ENCODE data around the gene TMEM147.
A peak's percentile ranks its signal among the peaks of the same experiment; 100 is the strongest.

Gene TMEM147

GRCh38 chr19:35549174-35549788, 3.9 kb downstream of the TMEM147 start:
- DNase-seq (ENCODE audit: low spot score): peak; percentile 85

DNA sequence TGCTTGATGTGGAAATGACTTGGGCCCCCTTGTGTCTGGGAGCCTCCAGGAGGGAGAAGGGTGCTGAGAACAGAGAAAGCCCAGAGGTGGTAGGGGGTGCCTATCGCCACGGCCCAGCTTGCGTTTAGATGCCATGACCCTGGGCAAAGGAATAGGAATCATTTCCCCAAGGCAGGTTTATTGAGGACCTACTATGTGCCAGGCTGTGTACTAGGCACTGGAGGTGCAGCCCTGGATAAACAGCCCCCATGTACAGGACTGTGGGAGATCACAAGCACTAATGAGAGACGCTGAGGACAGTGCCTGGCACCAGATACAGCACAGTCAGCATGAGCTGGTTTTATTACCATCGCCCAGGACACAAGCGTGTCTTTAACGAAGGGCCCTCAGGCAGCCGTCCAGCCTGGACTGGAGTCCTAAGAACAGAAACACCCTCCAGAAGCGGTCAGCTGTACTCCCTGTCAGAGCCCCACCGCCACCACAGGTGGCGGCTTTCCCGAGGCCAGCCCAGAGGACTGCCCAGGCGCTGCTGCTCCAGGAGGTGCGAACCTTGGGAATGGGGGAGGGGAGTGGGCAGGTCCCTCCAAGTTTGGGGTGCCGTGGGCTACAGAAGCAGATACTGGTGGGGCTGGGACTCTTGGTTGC, 4.6 kb downstream of the TMEM147 start:
- no peak for DNase-seq (ENCODE audit: low spot score)

GRCh38 chr19:35551091-35551810, 5.8 kb downstream of the TMEM147 start:
- DNase-seq (ENCODE audit: low spot score): no peak

- no peak for DNase-seq (ENCODE audit: low spot score)
These were observed 7.3 kb downstream of the TMEM147 start for GRCh38 chr19:35552534-35553384.

GRCh38 chr19:35553385-35554000, 8.1 kb downstream of the TMEM147 start:
- DNase-seq (ENCODE audit: low spot score): no peak

GRCh38 chr19:35554076-35554475, 8.7 kb downstream of the TMEM147 start:
- no peak for DNase-seq (ENCODE audit: low spot score)

DNA sequence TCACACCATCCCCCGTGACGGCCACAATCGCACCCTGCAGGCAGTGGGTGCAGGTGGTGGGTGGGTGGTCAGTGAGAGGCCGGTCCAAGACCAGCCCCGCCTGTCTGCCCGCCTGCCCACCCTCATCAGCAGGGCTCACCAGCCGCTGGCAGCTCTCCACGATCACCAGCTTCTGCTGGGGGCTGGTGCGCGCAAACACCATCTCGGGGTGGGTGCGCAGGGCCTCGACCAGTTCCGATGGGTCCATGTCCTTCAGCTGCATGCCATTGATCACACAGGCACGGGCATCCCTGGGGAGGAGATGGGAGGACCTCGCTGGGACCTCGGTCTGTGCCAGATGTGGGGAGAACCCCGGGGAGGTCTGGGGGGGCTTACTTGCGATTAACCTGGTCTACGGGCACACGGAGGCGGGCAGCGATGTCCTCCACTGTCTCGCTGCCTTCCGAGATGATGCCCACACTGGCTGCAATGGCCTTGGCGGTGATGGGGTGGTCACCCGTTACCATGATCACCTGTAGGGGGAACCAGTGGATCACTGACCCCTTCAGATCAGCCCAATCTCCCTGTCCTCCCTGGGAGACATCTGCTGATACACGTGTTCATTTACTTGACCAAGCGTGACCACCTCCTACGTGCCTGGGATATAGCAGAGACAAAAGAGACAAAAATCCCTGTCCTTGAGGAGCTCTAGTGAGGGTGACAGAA, 10.0 kb downstream of the TMEM147 start:
- DNase-seq (ENCODE audit: low spot score): peak; percentile 79

GRCh38 chr19:35556025-35556590, 10.7 kb downstream of the TMEM147 start:
- DNase-seq (ENCODE audit: low spot score): no peak

- DNase-seq (ENCODE audit: low spot score): no peak
These were observed 11.6 kb downstream of the TMEM147 start for GRCh38 chr19:35556846-35557538.

DNA sequence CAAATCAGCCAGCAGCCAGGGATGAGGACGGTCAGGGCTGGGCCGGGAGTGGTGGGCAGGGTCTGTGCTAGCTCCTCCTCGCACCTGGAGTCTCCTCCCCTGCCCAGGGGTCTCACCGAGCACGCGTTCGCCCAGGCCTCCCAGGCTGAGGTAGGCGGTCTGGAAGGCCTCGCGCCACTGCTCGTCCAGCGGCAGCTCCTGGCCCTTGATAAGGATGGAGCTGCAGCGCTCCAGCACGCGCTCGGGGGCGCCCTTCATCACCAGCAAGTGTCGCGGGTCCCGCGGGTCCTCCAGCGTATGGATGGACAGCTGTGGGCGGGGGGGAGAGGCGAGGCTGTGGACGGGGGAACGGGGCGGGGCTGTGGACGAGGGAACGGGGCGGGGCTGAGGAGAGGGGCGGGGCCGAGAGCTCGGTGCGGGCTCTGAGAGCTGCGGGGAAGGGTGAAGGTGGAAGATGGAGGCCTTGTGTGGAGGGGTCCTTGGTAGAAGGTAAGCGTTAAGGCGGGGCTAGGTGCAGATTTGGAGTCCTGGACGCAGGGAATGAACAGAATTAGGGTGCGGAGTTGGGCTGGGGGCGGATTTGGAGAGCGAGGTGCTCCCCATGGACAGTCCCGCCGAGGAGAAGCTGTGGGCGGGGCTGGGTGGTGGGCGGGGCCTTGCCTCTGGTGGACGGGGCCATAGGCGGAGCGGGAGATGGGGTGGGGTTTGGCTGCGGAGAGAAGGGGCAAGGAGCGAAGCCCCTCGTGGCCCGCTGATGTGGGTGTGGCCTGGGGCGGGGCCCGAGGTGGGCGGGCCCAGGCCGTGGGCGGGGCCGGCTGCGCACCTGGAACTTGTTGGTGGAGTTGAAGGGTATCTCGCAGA, 12.3 kb downstream of the TMEM147 start:
- DNase-seq (ENCODE audit: low spot score): no peak

- no peak for DNase-seq (ENCODE audit: low spot score)
These were observed 13.2 kb downstream of the TMEM147 start for GRCh38 chr19:35558400-35559280.

DNA sequence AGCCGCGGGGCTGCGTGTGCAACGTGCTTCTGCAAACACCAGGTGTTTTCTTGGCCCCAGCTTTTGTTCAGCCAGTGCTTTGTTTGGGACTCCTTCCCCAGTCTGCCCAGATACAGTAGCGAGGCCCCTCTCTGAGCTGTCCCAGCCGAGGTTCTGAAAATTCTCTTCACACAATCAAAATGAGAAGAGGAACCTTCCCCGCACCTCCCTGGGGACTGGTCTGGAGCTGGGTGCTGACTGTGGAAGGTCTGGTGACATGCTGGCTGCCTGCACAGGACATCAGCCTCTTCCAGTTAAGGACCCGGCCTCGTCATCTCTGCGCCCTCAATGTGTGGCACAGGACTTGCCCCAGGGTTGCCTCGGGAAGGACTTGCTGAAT, 13.8 kb downstream of the TMEM147 start:
- no peak for DNase-seq (ENCODE audit: low spot score)

- DNase-seq (ENCODE audit: low spot score): no peak
These were observed 14.4 kb downstream of the TMEM147 start for GRCh38 chr19:35559781-35560180.

GRCh38 chr19:35560271-35560670, 14.8 kb downstream of the TMEM147 start:
- DNase-seq (ENCODE audit: low spot score): no peak

GRCh38 chr19:35560677-35561076, 15.3 kb downstream of the TMEM147 start:
- DNase-seq (ENCODE audit: low spot score): peak; percentile 43

DNA sequence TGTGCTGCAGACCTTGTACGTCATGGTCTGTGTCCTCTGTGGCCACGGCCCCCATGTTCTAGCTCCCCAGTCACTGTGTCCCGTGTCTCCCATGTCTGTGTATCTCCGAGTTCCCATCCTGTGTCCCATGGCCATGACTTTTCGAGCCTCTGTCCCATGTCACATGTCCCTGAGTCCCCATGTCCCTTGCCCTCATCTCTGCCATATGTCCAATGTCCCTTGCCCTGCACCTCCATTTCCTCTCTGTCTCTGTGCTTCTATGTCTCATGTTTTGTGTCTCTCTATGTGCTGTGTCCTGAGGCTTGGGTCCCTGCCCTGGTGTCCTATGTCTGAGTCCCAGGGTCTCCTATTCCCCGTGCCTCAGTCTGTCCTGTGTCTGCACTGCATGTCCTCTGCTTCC, 16.0 kb downstream of the TMEM147 start:
- DNase-seq (ENCODE audit: low spot score): no peak

DNA sequence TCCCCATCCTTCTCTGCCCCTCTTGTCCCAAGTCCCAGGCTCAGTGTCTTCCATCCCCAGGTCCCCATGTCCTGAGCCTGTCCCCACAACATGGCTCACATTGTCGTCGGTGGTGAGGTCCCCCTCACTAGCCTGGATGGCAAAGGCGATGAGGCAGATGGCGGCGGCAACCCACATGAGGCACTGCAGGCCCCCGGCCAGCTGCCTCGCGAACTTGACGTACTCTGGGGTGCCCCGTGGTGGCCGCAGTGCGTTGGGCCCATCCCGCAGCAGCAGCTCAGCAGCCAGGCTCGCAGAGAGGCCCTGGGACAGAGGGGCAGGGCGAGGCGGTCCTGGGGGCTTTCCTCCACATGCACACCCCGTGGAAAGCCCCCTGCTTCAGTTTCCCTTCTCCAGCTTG, 16.9 kb downstream of the TMEM147 start:
- no peak for DNase-seq (ENCODE audit: low spot score)

DNA sequence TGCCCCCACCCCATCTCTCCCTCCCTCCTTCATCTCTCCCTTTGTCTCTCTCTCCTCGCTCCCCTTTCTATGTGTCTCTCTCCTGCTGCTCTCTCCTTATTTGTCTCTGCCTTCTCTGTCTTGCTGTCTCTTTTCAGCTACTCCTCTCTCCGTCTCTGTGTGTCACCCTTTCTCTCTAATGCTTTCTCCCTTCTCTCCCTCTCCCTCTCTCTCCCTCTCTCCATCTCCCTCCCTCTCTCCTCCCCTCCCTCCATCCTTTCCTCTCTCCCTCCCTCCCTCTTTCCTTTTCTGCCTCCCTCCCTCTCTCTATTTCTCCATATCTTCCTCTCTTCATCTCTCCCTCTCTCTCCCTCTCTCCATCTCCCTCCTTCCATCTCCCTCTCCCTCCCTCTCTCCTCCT, 17.4 kb downstream of the TMEM147 start:
- DNase-seq (ENCODE audit: low spot score): no peak
